ENCODE data around the gene LINC00305.

The LINC00305 gene

GRCh38 chr18:64116571-64117175, 32.2 kb downstream of the LINC00305 start:
- no peak for TF ChIP-seq ZNF8 (CRISPR knock-in tag; IDR thresholded peaks at IDR 0.05)
- TF ChIP-seq ISL1 (CRISPR knock-in tag; IDR thresholded peaks at IDR 0.05), result no peak
- TF ChIP-seq CREB5 (CRISPR knock-in tag; IDR thresholded peaks at IDR 0.05; ENCODE audit: low read depth), result no peak
- TF ChIP-seq CSRNP3 (CRISPR knock-in tag; IDR thresholded peaks at IDR 0.05), result no peak
- TF ChIP-seq PPARA (CRISPR knock-in tag; IDR thresholded peaks at IDR 0.05; ENCODE audit: borderline replicate concordance), result no peak
- TF ChIP-seq RARB (CRISPR knock-in tag; IDR thresholded peaks at IDR 0.05), result no peak
- TF ChIP-seq ZNF70 (CRISPR knock-in tag; IDR thresholded peaks at IDR 0.05), result no peak
- no peak for TF ChIP-seq PATZ1 (CRISPR knock-in tag; IDR thresholded peaks at IDR 0.05; ENCODE audit: borderline replicate concordance)
- no peak for TF ChIP-seq POU6F1 (CRISPR knock-in tag; IDR thresholded peaks at IDR 0.05; ENCODE audit: borderline replicate concordance, low read depth)
- no peak for TF ChIP-seq TSHZ2 (CRISPR knock-in tag; IDR thresholded peaks at IDR 0.05)
- TF ChIP-seq SNAI2 (CRISPR knock-in tag; IDR thresholded peaks at IDR 0.05), result no peak
- TF ChIP-seq ZFP3 (CRISPR knock-in tag; IDR thresholded peaks at IDR 0.05), result no peak
- no peak for TF ChIP-seq TOX (CRISPR knock-in tag; IDR thresholded peaks at IDR 0.05; ENCODE audit: borderline replicate concordance)
- TF ChIP-seq ZC3H10 (CRISPR knock-in tag; IDR thresholded peaks at IDR 0.05), result no peak
- no peak for ATAC-seq

- no peak for ATAC-seq
- TF ChIP-seq POU6F1 (CRISPR knock-in tag; IDR thresholded peaks at IDR 0.05; ENCODE audit: borderline replicate concordance, low read depth) (no peak), ZNF565 (CRISPR knock-in tag; conservative IDR thresholded peaks at IDR 0.05; ENCODE audit: low read depth) (no peak), RARB (CRISPR knock-in tag; IDR thresholded peaks at IDR 0.05) (no peak), ZNF8 (CRISPR knock-in tag; IDR thresholded peaks at IDR 0.05) (no peak), TOX (CRISPR knock-in tag; IDR thresholded peaks at IDR 0.05; ENCODE audit: borderline replicate concordance) (no peak), ZC3H10 (CRISPR knock-in tag; IDR thresholded peaks at IDR 0.05) (no peak)
Measured at GRCh38 chr18:64115881-64116280, 33.0 kb downstream of the LINC00305 start.

- TF ChIP-seq GLIS3 (CRISPR knock-in tag; IDR thresholded peaks at IDR 0.05) (no peak), CSDC2 (CRISPR knock-in tag; IDR thresholded peaks at IDR 0.05) (no peak), ARNTL (CRISPR knock-in tag; IDR thresholded peaks at IDR 0.05; ENCODE audit: borderline replicate concordance, low read depth) (no peak), TSHZ2 (CRISPR knock-in tag; IDR thresholded peaks at IDR 0.05) (no peak), TCF4 (CRISPR knock-in tag; IDR thresholded peaks at IDR 0.05; ENCODE audit: borderline replicate concordance) (no peak), OSR1 (CRISPR knock-in tag; IDR thresholded peaks at IDR 0.05) (no peak), ESRRG (CRISPR knock-in tag; IDR thresholded peaks at IDR 0.05) (no peak), ZFP3 (CRISPR knock-in tag; IDR thresholded peaks at IDR 0.05) (no peak), ZC3H10 (CRISPR knock-in tag; IDR thresholded peaks at IDR 0.05) (no peak), POU6F1 (CRISPR knock-in tag; IDR thresholded peaks at IDR 0.05; ENCODE audit: borderline replicate concordance, low read depth) (no peak)
- ATAC-seq, result no peak
Measured at GRCh38 chr18:64111950-64112349, 36.9 kb downstream of the LINC00305 start.
